ENCODE results near the gene MGST2. TPM values are rescaled to one million over a fixed set of nuclear protein-coding genes. Genes with fewer than 3 reads are reported as not detected.

Gene MGST2
- total RNA-seq, 2 donors from 2014 or later, result 24.3 to 35.5 TPM

GRCh38 chr4:139732991-139733570 lies 67.5 kb downstream of the MGST2 start:
- TF ChIP-seq CTCF (IDR thresholded peaks at IDR 0.05), result no peak
- no peaks in the 10 kb centered on the region for H3K27me3 ChIP-seq (replicated peaks; ENCODE audit: insufficient read depth)
- peaks cover 0 to 21% of the 10 kb centered on the region in 2 donors for H3K4me1 ChIP-seq (ENCODE audit: control insufficient read depth in 1 of 2, low read depth in 2 of 2)
- no peaks in the 10 kb centered on the region for H3K9me3 ChIP-seq
- no peak for ATAC-seq (ENCODE audit: insufficient number of reproducible peaks, low FRiP score, low read depth)
- no peak overlapping the region for H3K4me3 ChIP-seq
- DNase-seq (ENCODE audit: low spot score), result no peak
- peaks cover 3% of the 10 kb centered on the region for H3K36me3 ChIP-seq
- no peak overlapping the region for H3K27ac ChIP-seq

GRCh38 chr4:139734201-139734874 lies 68.7 kb downstream of the MGST2 start:
- Histone ChIP-seq H3K27ac (peak overlapping the region; percentile 69 to 74), H3K36me3 (no peaks in the 10 kb centered on the region), H3K27me3 (replicated peaks; ENCODE audit: insufficient read depth) (no peaks in the 10 kb centered on the region), H3K9me3 (no peaks in the 10 kb centered on the region), H3K4me1 (ENCODE audit: control insufficient read depth in 1 of 2, low read depth in 2 of 2) (peaks cover 0 to 21% of the 10 kb centered on the region in 2 donors), H3K4me3 (peak overlapping the region; percentile 85)
- no peak for TF ChIP-seq CTCF (IDR thresholded peaks at IDR 0.05)
- DNase-seq (ENCODE audit: low spot score) (no peak), ATAC-seq (ENCODE audit: insufficient number of reproducible peaks, low FRiP score, low read depth) (peak; percentile 55)

GRCh38 chr4:139734875-139735380 lies 69.3 kb downstream of the MGST2 start:
- TF ChIP-seq CTCF (IDR thresholded peaks at IDR 0.05), result peak; percentile 77
- no peaks in the 10 kb centered on the region for H3K36me3 ChIP-seq
- H3K4me3 ChIP-seq, result peak overlapping the region; percentile 85
- H3K27ac ChIP-seq, result peak overlapping the region; percentile 69 to 74
- ATAC-seq (ENCODE audit: insufficient number of reproducible peaks, low FRiP score, low read depth) (peak; percentile 88), DNase-seq (ENCODE audit: low spot score) (peak; percentile 50)
- H3K27me3 ChIP-seq (replicated peaks; ENCODE audit: insufficient read depth), result no peaks in the 10 kb centered on the region
- H3K9me3 ChIP-seq, result no peaks in the 10 kb centered on the region
- H3K4me1 ChIP-seq (ENCODE audit: control insufficient read depth in 1 of 2, low read depth in 2 of 2), result peaks cover 1 to 23% of the 10 kb centered on the region in 2 donors

GRCh38 chr4:139735381-139736273 lies 70.0 kb downstream of the MGST2 start:
- Histone ChIP-seq H3K36me3 (no peaks in the 10 kb centered on the region), H3K27ac (peak overlapping the region; percentile 69 to 74), H3K9me3 (no peaks in the 10 kb centered on the region), H3K4me1 (ENCODE audit: control insufficient read depth in 1 of 2, low read depth in 2 of 2) (peaks cover 6 to 30% of the 10 kb centered on the region in 2 donors), H3K4me3 (peak overlapping the region; percentile 85), H3K27me3 (replicated peaks; ENCODE audit: insufficient read depth) (no peaks in the 10 kb centered on the region)
- no peak for TF ChIP-seq CTCF (IDR thresholded peaks at IDR 0.05)
- DNase-seq (ENCODE audit: low spot score) (no peak), ATAC-seq (ENCODE audit: insufficient number of reproducible peaks, low FRiP score, low read depth) (no peak)

GRCh38 chr4:139736274-139736660 lies 70.6 kb downstream of the MGST2 start:
- Histone ChIP-seq H3K27ac (peak overlapping the region in 1 of 2 donors; percentile 74), H3K4me1 (ENCODE audit: control insufficient read depth in 1 of 2, low read depth in 2 of 2) (peaks cover 11 to 36% of the 10 kb centered on the region in 2 donors), H3K9me3 (no peaks in the 10 kb centered on the region), H3K4me3 (no peak overlapping the region), H3K27me3 (replicated peaks; ENCODE audit: insufficient read depth) (no peaks in the 10 kb centered on the region), H3K36me3 (no peaks in the 10 kb centered on the region)
- TF ChIP-seq CTCF (IDR thresholded peaks at IDR 0.05), result no peak
- no peak for ATAC-seq (ENCODE audit: insufficient number of reproducible peaks, low FRiP score, low read depth)
- DNase-seq (ENCODE audit: low spot score), result no peak

All from thoracic aorta (tissue), 2 donors.